Measurements from ENCODE around the gene CDO1.
A peak's percentile ranks its signal among the peaks of the same experiment; 100 is the strongest.

The CDO1 gene

DNA sequence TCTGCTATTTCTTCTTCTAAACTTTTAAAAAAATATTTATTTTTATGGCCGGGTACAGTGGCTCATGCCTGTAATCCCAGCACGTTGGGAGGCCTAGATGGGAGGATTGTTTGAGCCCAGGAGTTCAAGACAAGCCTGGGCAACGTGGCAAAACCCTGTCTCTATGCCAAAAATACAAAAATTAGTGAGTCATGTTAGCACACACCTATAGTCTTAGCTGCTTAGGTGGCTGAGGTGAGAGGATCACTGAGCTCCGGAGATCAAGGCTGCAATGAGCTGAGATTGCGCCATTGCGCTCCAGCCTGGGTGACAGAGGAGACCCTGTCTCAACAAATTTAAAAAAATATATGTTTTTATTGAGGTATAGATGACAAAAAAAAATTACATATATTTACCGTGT, 30.8 kb upstream of the CDO1 start:
- no peak for FAIRE-seq
- TF ChIP-seq PAX5 (IDR thresholded peaks at IDR 0.05; ENCODE audit: insufficient read depth, low read length, severe bottlenecking) (no peak), POU2F2 (IDR thresholded peaks at IDR 0.05; ENCODE audit: low read depth, low read length) (no peak), POLR2A (IDR thresholded peaks at IDR 0.05; ENCODE audit: low read depth, low read length) (no peak), POLR2AphosphoS5 (IDR thresholded peaks at IDR 0.05; ENCODE audit: low read depth, low read length) (no peak), TAF1 (IDR thresholded peaks at IDR 0.05; ENCODE audit: low read depth, low read length) (no peak), SPI1 (IDR thresholded peaks at IDR 0.05; ENCODE audit: low read depth, low read length) (no peak)
- DNase-seq (ENCODE audit: insufficient read length, low spot score) = no peak

GRCh38 chr5:115844321-115844817, 27.9 kb upstream of the CDO1 start:
- FAIRE-seq = peak; percentile 41
- TF ChIP-seq PAX5 (IDR thresholded peaks at IDR 0.05; ENCODE audit: insufficient read depth, low read length, severe bottlenecking) (no peak), POLR2A (IDR thresholded peaks at IDR 0.05; ENCODE audit: low read depth, low read length) (no peak), POU2F2 (IDR thresholded peaks at IDR 0.05; ENCODE audit: low read depth, low read length) (no peak), SPI1 (IDR thresholded peaks at IDR 0.05; ENCODE audit: low read depth, low read length) (no peak), POLR2AphosphoS5 (IDR thresholded peaks at IDR 0.05; ENCODE audit: low read depth, low read length) (no peak), TAF1 (IDR thresholded peaks at IDR 0.05; ENCODE audit: low read depth, low read length) (no peak)
- DNase-seq (ENCODE audit: insufficient read length, low spot score) = no peak

- TF ChIP-seq TAF1 (IDR thresholded peaks at IDR 0.05; ENCODE audit: low read depth, low read length) (no peak), POU2F2 (IDR thresholded peaks at IDR 0.05; ENCODE audit: low read depth, low read length) (no peak), POLR2A (IDR thresholded peaks at IDR 0.05; ENCODE audit: low read depth, low read length) (no peak), SPI1 (IDR thresholded peaks at IDR 0.05; ENCODE audit: low read depth, low read length) (no peak), POLR2AphosphoS5 (IDR thresholded peaks at IDR 0.05; ENCODE audit: low read depth, low read length) (no peak), PAX5 (IDR thresholded peaks at IDR 0.05; ENCODE audit: insufficient read depth, low read length, severe bottlenecking) (no peak)
- DNase-seq (ENCODE audit: insufficient read length, low spot score) = no peak
- no peak for FAIRE-seq
These were observed 27.1 kb upstream of the CDO1 start for GRCh38 chr5:115843444-115844130.

DNA sequence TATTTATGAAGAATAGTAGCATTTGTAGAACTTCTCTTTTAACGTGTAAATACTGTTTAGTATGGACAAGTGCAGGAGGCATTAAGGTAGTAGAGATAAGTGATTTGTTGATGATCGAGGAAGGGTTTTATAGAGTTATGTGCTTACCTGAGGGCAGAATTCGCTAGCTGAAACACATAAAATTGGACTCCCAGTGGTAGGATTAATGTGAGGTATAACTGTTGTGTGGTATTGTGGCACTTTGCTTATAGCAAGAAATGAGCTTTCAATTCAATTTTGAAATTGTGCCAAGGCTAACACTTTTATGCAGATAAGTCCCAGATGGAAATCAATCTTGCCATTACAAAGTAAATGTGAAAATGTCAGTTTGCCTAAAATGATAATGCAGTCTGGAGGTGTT, 26.5 kb upstream of the CDO1 start:
- TF ChIP-seq POLR2A (IDR thresholded peaks at IDR 0.05; ENCODE audit: low read depth, low read length) (no peak), TAF1 (IDR thresholded peaks at IDR 0.05; ENCODE audit: low read depth, low read length) (no peak)
- FAIRE-seq = peak; percentile 57
- no peak for DNase-seq (ENCODE audit: insufficient read length, low spot score)

- FAIRE-seq (peak; percentile 16), DNase-seq (ENCODE audit: insufficient read length, low spot score) (no peak)
These were observed 25.9 kb upstream of the CDO1 start for GRCh38 chr5:115842089-115842935.

GRCh38 chr5:115841382-115842088, 25.1 kb upstream of the CDO1 start, which contains the start of the genes AP3S1 and ATG12:
AP3S1 (plus strand) TSS chr5:115841935; CDS start chr5:115842038, 103 bp downstream.
ATG12 (minus strand) TSS chr5:115841565; CDS start chr5:115841552, 13 bp downstream.
- TF ChIP-seq PAX5 (IDR thresholded peaks at IDR 0.05; ENCODE audit: insufficient read depth, low read length, severe bottlenecking) = no peak
- TF ChIP-seq POU2F2 (IDR thresholded peaks at IDR 0.05; ENCODE audit: low read depth, low read length) = peak; percentile 81
- TF ChIP-seq SPI1 (IDR thresholded peaks at IDR 0.05; ENCODE audit: low read depth, low read length) = peak; percentile 85
- TF ChIP-seq POLR2AphosphoS5 (IDR thresholded peaks at IDR 0.05; ENCODE audit: low read depth, low read length) = peak; percentile 96
- peak; percentile 96 for TF ChIP-seq POLR2A (IDR thresholded peaks at IDR 0.05; ENCODE audit: low read depth, low read length)
- peak; percentile 99 for TF ChIP-seq TAF1 (IDR thresholded peaks at IDR 0.05; ENCODE audit: low read depth, low read length)
- DNase-seq (ENCODE audit: insufficient read length, low spot score) (peak; percentile 62), FAIRE-seq (peak; percentile 95)

More at GRCh38 chr5:115842089-115842935, 25.9 kb upstream of the CDO1 start:
- TF ChIP-seq SPI1 (IDR thresholded peaks at IDR 0.05; ENCODE audit: low read depth, low read length) (no peak), POU2F2 (IDR thresholded peaks at IDR 0.05; ENCODE audit: low read depth, low read length) (no peak), TAF1 (IDR thresholded peaks at IDR 0.05; ENCODE audit: low read depth, low read length) (no peak), PAX5 (IDR thresholded peaks at IDR 0.05; ENCODE audit: insufficient read depth, low read length, severe bottlenecking) (no peak), POLR2AphosphoS5 (IDR thresholded peaks at IDR 0.05; ENCODE audit: low read depth, low read length) (no peak), POLR2A (IDR thresholded peaks at IDR 0.05; ENCODE audit: low read depth, low read length) (no peak)

DNA sequence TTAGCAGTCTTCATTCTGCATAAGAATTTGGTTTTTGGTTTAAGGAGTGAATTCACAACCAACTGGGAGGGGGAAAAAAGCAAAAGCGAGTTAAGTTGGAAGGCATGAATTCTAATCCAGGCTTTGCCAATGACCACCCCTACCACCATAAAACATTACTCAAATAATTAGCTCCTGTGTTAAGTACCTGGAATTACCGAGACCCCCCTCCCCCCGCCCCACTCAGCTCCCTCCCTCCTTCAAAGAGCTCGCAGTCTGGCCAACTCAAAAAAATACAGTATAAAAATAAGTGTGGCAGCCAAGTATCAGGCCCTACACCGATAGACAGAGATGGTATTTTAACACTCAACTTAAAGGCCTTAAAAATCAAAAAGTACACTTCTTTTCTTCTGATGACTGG, 24.4 kb upstream of the CDO1 start:
- TF ChIP-seq SPI1 (IDR thresholded peaks at IDR 0.05; ENCODE audit: low read depth, low read length) (no peak), TAF1 (IDR thresholded peaks at IDR 0.05; ENCODE audit: low read depth, low read length) (no peak), POLR2AphosphoS5 (IDR thresholded peaks at IDR 0.05; ENCODE audit: low read depth, low read length) (no peak), PAX5 (IDR thresholded peaks at IDR 0.05; ENCODE audit: insufficient read depth, low read length, severe bottlenecking) (no peak), POLR2A (IDR thresholded peaks at IDR 0.05; ENCODE audit: low read depth, low read length) (no peak), POU2F2 (IDR thresholded peaks at IDR 0.05; ENCODE audit: low read depth, low read length) (no peak)
- FAIRE-seq (no peak), DNase-seq (ENCODE audit: insufficient read length, low spot score) (no peak)

DNA sequence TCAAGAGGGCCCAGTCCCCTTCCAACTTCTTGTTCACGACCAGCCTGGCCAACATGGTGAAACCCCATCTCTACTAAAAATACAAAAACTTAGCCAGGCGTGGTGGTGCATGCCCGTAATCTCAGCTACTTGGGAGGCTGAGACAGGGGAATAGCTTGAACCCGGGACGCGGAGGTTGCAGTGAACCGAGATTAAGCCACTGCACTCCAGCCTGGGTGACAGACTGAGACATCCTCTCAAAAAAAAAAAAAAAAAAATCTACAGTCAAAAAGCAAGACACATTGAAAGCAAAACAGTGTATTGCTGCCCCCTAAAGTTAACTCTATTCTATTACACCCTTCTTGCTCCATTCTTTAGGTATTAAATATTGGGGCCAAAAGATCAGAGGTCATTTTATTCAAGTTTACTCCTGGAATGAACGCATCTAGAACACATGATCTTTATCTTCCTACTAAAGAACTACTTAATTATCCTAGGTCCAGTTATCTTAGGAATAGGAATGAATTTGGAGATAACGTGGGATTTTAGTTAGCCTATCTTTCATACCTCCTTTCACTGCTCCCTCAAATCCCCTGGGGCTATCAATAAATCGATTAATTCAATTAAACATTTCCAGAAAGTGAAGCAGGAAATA, 22.5 kb upstream of the CDO1 start:
- no peak for DNase-seq (ENCODE audit: insufficient read length, low spot score)
- FAIRE-seq = peak; percentile 38
- TF ChIP-seq TAF1 (IDR thresholded peaks at IDR 0.05; ENCODE audit: low read depth, low read length) (no peak), POLR2AphosphoS5 (IDR thresholded peaks at IDR 0.05; ENCODE audit: low read depth, low read length) (no peak), PAX5 (IDR thresholded peaks at IDR 0.05; ENCODE audit: insufficient read depth, low read length, severe bottlenecking) (no peak), POLR2A (IDR thresholded peaks at IDR 0.05; ENCODE audit: low read depth, low read length) (no peak), SPI1 (IDR thresholded peaks at IDR 0.05; ENCODE audit: low read depth, low read length) (no peak), POU2F2 (IDR thresholded peaks at IDR 0.05; ENCODE audit: low read depth, low read length) (no peak)

Data from GM12891 (cell line).